GM21423 (cell line): ENCODE data around the gene CHN2.

ENCODE experiments used
- ATAC-seq: cut with Tn5 transposase; IDR thresholded peaks from one replicate; pipeline ENCODE4 v1.9.1; 2021; ENCODE audit warnings: mild to moderate bottlenecking, moderate library complexity; ENCODE audit not compliant: unreplicated experiment

Gene CHN2

DNA sequence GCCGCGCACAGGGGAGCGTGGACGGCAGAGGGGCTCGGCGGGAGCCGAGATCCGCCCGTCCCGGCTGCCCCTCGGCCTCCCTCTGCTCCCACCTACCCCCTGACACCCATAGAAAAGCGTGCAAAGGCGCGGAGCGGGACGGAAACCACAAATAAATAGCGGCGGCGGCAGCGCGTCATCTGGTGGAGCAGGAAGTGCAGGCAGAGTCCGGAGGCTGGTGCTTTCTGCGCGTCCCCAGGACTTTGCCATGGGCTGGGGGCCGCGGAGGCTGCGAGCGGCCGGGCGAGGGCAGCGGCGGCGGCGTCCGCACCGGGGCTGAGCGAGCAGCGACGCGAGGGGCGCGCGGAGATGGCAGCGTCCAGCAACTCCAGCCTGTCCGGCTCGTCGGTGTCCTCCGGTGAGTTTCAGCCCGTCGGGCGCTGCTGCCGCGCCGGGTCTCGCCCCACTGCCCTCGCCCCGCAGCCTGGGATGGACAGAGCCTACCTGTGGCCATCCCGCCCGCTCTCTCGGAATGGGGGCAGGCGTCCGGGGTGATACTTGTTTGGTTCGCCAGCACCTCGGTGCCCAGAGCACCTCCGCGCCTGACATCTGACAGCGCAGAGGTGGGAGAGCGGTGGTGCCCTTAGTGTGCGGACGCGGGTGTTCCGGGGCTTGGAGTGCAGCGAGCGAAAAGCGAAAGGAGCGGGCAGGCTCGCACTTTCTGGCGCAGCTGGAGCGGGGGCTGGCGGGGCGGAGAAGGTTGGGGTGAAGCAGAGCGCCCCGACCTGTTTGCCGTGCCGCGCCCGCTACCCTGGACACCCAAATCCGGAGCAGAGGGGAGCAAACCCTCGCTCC lies at the start of gene CHN2:
TSS of gene CHN2 (plus strand) at position 182 of the 834 bp plus-strand sequence.
- ATAC-seq, result no peak

DNA sequence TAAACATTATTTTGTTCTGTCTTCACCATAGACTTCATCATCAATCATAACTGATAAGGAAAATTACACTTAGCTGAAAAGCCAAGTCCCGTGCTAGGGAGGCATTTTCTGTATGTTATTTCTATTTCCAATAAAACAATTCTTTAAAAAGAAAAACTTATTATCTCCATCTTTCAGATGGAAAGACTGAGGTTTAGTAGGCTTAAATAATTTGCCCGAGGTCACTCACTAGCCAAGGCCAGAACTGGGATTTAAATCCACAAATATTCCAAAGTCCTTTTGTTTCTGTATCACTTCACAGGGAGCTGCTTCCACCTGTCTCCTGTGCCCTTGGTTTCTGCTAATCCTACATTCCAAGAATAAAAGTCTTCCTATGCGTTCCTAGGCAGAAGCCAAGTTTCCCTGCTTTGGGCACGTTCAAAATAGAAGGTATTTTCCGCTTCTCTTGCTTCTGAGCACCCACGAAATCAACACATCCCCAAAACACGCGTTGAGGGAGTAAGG lies 49.0 kb upstream of the CHN2 start:
- no peak for ATAC-seq

DNA sequence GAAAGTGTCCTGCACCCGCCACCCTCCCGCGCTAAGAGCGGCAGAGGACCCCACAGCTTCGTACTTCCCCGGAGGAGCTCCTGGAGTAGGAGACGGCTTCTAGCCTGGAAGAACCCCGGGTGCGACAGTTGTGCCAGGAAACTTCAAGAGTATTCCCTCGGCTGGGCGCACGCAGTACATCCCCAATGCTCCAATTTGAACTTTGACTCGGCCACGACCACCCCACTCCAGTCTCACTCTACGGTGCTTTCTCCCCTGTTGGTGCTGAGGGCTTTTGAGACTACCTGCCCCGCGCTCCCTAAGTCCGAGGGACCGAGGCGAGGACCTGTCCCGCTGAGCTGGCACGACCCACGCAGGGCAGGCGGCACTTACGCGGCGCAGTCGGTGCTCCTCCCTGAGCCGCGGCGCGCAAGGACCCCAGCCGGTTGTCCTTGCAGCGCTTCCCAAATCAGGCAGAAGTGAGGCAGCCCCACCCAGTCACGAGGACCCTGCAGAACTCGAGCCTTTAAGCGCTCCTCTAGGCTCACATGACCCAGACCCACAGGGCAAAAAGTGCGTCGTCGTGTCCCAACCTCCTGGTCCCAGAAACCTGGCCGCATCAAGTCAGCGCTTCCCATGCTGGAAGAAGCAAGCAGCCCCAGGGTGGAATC lies 48.4 kb upstream of the CHN2 start, which contains the start of gene CPVL:
TSS of gene CPVL (minus strand) at position 481 of the 650 bp plus-strand sequence. CDS start 25,476 bp downstream, outside the sequence.
- no peak for ATAC-seq

DNA sequence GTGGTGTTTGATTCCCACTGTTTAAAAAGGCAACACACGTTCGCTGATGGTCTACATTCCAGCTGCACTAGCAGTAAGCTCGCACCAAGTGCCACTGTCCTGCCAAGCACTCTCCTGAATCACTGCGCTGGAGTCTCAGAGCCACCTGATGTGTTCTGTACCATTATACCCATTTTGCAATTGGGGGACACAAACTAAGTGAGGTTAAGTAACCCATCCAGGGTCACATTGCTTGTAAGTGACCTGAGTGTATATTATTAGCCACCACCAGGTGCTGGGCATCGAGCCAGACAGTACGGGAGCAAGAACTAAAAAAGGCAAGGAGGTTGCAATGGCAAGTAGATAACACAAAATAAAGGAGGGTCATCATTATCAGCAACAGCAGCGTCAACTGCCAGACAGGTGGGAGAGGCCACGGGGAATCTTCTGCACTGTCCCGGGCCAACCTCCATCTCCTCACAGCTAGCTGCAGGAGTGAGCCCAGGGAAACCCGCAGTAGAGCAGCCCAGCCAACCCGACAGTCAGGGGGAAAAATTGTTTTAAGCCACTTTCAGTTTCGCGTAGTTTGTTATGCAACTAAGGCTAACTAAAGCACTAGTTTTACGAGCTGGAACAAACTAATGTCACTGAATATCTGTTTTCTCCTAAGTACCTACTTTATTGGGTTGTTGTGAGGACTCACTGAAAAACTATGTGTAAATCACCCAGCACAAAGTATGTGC lies 47.5 kb upstream of the CHN2 start:
- ATAC-seq, result no peak

DNA sequence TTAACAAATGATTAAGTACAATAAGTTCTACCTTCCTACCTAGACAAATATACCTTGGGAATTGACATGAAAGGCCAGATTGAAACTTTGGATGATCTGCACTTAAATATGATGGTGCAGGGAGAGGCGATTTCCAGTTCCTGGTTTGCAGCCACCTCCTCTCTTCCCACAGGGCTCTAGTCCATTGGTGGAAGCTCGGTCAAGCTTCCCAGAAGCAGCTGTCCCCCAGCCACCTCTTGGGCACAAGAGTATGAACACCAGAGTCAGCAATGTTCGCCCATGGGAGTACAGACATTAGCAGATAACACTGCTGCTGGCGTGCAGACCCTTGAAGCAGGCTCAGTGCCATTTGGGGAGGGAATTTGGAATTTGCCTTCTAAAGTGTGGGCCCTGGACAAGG lies 46.8 kb upstream of the CHN2 start:
- ATAC-seq, result no peak

DNA sequence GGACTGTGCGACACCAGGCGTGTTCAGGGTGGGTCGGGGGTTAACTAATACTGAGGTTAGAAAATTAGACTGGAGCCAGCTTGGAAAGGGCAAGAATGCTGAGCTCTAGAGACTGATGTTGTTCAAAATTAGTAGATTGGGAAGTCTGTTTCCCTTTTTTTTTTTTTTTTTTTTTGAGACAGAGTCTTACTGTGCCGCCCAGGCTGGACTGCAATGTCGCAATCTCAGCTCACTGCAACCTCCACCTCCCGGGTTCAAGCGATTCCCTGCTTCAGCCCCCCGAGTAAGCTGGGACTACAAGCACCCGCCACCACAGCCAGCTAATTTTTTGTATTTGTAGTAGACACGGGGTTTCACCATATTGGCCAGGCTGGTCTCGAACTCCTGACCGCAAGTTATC lies 45.5 kb upstream of the CHN2 start:
- ATAC-seq, result no peak

DNA sequence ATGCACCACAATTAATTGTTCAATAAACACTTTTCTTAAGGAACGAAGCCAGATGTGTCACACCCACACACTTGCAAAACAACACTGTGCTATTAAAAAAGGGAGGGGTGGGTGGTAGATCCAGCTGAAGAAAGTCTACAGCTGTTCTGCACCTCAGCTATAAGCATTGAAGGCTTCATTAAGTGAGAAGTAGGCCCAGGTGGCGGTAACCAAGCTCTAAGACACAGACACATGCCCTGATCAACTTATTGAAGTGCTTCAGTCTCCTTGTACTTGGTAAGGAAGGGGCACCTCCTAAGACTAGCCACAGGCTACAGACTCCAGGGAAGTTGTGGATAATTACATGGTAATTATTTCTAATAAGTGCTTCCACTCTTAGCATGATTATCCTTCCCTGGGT lies 43.7 kb upstream of the CHN2 start:
- ATAC-seq, result no peak

DNA sequence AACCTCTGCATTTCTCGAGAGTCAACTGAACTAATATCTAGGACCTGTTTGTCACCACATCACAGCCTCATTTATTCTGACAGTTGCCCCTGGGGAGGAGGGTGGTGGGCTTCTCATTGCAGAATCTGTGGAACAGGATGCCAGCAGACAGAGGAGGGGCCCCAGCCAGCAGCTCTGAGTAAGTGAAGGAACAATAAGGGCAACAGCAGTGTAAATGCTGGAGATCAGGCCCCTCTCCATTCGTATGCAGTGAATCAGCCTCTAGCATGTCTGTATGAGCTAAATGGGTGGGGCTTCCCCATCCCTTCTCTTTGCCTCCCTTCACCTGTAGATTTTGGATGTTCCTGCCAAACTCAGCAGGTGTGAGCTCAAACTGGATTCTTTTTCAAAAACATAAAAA lies 40.5 kb upstream of the CHN2 start:
- ATAC-seq, result no peak

DNA sequence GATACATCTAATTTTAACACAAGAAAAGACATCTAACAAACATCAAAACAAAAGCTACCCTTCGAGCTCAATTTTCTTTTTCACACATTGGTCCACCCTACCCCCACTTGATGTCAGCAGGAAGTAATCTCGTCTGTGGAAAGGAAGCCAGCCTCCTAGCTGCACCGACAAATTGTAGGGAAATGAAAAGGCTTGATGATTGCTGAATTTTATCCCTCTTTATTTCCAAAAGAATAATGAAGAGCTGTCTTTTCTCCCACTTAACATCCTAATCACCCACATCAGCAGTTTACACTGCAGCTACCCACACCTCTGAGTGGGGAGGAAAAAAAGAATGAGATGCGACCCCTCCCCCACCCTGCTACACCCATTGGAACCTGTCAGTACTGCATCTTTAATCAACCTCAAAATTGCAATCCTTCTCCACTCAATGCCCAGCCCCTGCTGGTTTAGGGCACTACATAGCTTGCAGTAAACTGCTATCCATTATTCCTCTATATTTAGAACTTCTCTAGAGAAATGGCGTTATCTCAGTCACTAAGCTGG lies 37.6 kb upstream of the CHN2 start:
- ATAC-seq, result no peak

DNA sequence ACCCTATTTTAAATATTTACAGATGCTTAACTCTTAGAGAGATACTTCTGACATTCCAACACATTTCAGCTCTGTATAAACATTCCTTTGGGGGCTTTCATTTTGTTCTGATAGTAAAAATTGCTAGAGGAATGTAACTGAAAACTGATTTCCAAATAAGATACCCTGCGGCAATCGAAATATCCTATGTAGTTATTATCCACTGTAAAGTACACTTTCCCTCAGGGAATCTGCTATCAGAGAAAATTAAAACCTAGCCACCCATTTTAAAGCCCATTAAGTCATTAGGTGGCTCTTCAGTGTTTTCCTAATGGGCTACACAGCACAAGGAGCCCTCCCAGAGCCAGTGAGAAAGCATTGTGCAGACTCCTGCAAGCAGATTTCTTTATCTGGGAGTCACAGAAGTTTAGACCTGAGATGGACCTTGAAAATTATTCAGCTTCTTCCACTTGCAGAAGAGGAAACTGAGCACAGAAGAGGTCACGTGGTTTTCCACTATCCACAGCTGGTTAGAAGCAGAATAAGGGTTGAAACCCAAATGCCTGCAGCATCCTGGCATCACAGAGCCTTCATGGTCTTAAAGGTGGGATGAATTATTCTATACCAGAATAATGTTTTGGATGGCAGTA lies 35.7 kb upstream of the CHN2 start:
- no peak for ATAC-seq

DNA sequence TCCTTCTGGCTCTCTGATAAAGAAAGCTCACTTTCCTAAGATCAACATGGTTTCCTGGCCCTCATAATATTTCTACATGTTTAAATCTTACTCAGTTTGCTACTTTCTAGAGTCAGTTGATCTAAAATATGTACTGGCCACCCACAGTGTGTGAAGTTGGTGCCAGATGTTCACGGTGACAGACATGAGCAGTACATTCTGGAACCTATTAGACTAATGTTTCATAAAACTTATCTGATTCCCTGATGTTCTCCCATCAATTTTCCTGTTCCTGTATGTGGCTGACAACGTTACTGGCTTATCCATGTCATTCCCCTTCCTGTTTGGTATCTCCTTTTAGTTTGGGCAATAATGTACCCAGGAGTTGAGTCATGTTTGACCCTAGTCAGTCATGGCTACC lies 34.5 kb upstream of the CHN2 start:
- ATAC-seq, result no peak

DNA sequence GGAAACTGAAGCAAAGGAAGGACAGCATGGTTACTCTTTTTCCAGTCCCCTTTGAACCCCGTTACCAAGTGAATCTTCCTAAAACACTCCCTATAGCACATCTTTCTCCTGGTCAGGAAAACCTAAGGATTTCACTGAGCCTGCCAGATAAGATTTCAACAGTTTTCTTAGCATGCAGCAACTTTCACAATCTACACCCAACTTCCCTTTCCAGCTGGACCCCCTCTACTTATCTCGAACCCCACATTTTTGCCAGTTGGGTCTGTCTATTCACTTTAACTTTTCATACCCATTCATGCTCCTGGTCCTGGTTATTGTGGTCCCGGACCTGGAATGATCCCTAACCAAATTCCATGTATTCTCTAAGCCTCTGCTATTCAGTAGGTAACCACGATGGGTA lies 33.3 kb upstream of the CHN2 start:
- no peak for ATAC-seq

DNA sequence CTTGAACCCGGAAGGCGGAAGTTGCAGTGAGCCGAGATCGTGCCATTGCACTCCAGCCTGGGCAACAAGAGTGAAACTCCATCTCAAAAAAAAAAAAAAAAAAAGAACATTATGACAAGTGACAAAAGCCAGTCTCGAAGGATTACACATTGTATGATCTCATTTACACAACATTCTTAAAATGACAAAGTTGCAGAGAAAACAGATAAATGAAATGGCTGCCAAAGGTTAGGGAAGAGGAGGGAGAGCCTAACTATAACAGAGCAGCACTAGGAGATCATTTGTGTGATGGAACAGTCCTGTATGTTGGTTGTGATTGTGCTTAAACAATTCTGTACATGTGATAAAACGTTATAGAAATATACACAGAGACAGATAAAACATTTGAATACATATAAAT lies 32.0 kb upstream of the CHN2 start:
- ATAC-seq, result no peak

DNA sequence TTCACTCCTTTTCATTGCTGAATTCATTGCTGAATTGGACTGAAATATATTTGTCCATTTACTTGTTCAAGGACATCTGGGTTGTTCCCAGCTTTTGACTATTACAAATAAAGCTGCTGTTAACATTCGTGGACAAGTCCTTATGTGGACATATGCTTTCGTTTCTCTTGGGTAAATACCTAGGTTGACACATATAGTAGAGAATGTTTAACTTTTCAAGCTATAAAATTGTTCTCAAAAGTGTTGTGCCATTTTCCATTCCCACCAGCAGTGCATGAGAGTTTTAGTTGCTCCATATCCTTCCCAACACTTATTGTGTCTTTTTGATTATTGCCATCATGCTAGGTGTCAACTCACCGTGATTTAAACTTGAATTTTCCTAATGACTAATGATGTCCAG lies 30.7 kb upstream of the CHN2 start:
- no peak for ATAC-seq

DNA sequence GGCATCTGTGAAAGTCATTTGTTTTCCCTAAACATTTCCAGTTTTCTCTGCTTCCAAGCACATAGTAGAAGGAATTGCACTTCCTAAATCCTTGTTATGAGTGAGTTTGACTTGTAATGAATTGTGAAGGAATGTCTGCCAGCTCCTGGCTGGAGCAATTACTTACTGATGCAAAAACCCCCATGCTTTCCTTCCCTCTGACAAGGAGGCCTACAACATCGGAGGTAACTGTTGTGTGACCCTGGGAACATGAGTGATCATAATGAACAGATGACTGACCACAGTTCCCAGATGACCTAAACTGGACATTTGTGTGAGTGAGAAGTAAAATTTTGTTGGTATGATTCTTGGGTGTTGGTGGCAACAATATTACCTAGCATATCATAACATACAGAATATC lies 26.9 kb upstream of the CHN2 start:
- no peak for ATAC-seq

DNA sequence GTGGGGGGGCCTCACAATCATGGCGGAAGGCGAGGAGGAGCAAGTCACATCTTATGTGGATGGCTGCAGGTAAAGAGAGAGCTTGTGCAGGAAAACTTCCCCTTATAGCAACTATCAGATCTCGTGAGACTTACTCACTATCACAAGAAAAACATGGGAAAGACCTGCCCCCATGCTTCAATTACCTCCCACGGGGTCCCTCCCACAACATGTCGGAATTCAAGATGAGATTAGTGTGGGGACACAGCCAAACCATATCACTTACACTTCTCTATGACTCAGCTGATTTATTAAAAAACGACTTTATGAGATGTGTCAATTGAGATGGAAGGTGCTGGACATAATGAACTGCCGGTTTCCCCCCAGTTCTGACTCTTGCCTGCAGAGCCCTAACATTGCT lies 23.8 kb upstream of the CHN2 start:
- no peak for ATAC-seq

DNA sequence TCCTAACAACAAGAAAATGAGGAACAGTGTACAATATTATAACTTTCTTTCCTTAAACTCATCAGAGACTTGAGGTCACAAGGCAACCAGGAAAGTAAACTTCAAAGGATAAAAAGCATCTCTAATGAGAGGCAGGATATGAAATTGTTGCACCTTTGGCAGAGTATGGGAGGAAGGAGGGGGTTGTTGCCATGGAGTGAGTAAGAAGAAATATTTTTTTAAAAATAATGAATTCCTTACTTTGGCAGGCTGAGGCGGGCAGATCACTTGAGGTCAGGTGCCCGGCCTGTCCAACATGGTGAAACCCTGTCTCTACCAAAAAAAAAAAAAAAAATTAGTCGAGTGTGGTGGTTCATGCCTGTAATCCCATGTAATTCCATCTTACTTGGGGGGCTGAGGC lies 21.1 kb upstream of the CHN2 start:
- no peak for ATAC-seq

DNA sequence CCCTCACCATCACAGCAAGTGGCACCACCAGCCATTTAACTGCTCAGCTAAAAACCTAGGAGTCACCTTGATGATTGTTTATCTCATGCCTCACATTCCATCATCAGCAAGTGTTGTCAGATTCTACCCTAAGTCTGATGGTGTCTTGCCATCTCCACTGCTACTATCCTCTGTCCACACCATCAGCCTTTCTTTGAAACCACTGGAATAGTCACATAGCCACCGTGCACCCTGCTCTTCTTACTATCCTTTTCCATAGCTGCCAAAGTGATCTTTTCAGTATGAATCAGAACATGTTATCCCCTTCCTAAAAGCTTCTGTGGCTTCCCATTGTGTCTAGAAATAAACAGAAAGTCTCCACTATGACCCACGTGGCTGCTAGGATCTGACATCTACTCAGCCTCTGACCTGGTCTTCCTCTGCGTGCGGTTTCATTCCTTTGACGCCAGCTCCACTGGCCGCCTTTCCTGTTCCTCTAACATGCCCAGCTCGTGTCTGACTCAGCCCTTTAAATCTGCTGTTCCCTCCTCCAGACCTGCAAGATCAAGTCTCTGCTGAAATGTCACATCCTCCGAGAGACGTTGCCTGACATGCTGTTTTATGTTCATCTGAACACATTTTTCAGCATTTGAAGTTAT lies 16.5 kb upstream of the CHN2 start:
- no peak for ATAC-seq

DNA sequence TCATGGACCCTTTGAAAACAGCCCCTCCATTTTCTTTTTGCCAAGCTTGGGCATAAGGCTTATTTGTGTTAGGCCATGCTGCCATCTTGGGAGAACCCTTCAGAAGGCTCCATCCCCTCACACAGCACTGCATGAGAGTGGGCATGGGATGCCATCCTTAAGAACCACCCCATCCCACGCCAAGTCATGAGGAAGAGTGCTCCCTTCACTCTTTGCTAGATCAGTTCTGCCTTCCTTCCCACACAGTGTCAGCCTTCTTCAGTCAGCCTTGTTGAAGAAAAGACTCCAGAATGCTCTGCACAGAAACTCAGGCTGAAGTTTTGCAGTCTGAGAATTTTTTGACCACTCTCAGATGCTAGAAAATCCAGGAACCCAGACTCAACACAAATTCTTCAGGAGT lies 15.5 kb upstream of the CHN2 start:
- no peak for ATAC-seq

DNA sequence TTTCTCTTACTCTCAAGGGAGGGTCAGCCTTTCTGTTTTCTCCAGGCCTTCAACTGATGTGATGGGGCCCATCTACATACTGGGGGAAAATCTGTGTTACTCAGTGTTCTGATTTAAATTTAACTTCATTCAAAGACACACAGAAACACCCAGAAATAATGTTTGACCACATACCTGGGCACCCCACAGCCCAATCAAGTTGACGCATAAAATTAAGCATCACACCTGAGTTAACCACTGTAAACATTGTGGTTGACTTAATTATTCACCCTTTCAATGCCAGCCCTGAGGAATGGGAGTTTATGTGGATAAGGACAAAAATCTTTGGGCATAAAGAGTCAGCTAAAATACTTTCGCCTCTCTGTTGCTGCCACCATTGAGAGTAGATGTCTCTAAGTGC lies 10.0 kb upstream of the CHN2 start:
- ATAC-seq, result no peak
